HEK293 (cell line): Measurements from ENCODE around the gene PTPRN.

Source experiments
- CTCF ChIA-PET: fragments of 350-600 bp; formaldehyde crosslinking; extraction: SDS; loops from one replicate; lab custom pipeline; 2021; ENCODE audit warnings: antibody characterized with exemption; lab: Yijun Ruan, JAX
- POLR2A ChIA-PET: fragments of 300-600 bp; formaldehyde crosslinking; extraction: SDS; loops from one replicate; lab custom pipeline; 2020; ENCODE audit warnings: antibody characterized with exemption, inconsistent platforms; lab: Yijun Ruan, JAX
- H3K27ac ChIP-seq: fragments of 200-500 bp; sonication (Bioruptor generic); 2 replicates; pipeline ENCODE4 v1.5.1; 2014; ENCODE audit warnings: low read depth, low read length, control low read depth, inconsistent platforms; ENCODE audit errors: extremely low read depth
- H3K36me3 ChIP-seq, 2 experiments: fragments of 200-500 bp in 1 of 2; sonication (Bioruptor generic) in 1 of 2; 1 replicate in 1 of 2; 2 replicates in 1 of 2; pipeline ENCODE4 v1.5.1; 2014 to 2017; ENCODE audit warnings: inconsistent platforms in 2 of 2, low read length in 2 of 2; ENCODE audit not compliant: control insufficient read depth in 2 of 2, insufficient read depth in 1 of 2
- H3K4me1 ChIP-seq: fragments of 200-500 bp; sonication (Bioruptor generic); 2 replicates; pipeline ENCODE4 v1.5.1; 2014; ENCODE audit warnings: mild to moderate bottlenecking, low read length, inconsistent platforms; ENCODE audit not compliant: control insufficient read depth, insufficient read depth
- H3K4me3 ChIP-seq: 2 replicates; pipeline ENCODE4 v1.5.1; 2011; ENCODE audit warnings: low read depth, mild to moderate bottlenecking, control low read depth, low read length, moderate library complexity
- H3K9me3 ChIP-seq: fragments of 200-500 bp; sonication (Bioruptor generic); 2 replicates; pipeline ENCODE4 v1.5.1; 2014; ENCODE audit warnings: low read depth, low read length, inconsistent platforms; ENCODE audit not compliant: control insufficient read depth, insufficient read depth
- AEBP2 ChIP-seq: fragments of 450-650 bp; formaldehyde crosslinking; IDR thresholded peaks from 2 replicates; pipeline ENCODE4 v1.5.1; 2016; ENCODE audit warnings: missing biosample characterization, missing genetic modification characterization, borderline replicate concordance
- BCL11A ChIP-seq: fragments of 450-650 bp; formaldehyde crosslinking; IDR thresholded peaks from 2 replicates; pipeline ENCODE4 v1.5.1; 2016; ENCODE audit warnings: low read depth, missing biosample characterization, missing genetic modification characterization
- EGR2 ChIP-seq: fragments of 450-650 bp; formaldehyde crosslinking; IDR thresholded peaks from 2 replicates; pipeline ENCODE4 v1.5.1; 2016; ENCODE audit warnings: low read depth, missing biosample characterization, missing genetic modification characterization
- GLIS2 ChIP-seq: fragments of 450-650 bp; formaldehyde crosslinking; IDR thresholded peaks from 2 replicates; pipeline ENCODE4 v1.5.1; 2016; ENCODE audit warnings: missing biosample characterization, missing genetic modification characterization
- KLF1 ChIP-seq: fragments of 450-650 bp; formaldehyde crosslinking; IDR thresholded peaks from 2 replicates; pipeline ENCODE4 v1.5.1; 2016; ENCODE audit warnings: missing biosample characterization, missing genetic modification characterization
- KLF7 ChIP-seq: fragments of 450-650 bp; formaldehyde crosslinking; IDR thresholded peaks from 2 replicates; pipeline ENCODE4 v1.5.1; 2016; ENCODE audit warnings: missing biosample characterization, missing genetic modification characterization, borderline replicate concordance
- KLF8 ChIP-seq: fragments of 450-650 bp; formaldehyde crosslinking; IDR thresholded peaks from 2 replicates; pipeline ENCODE4 v1.5.1; 2016; ENCODE audit warnings: missing biosample characterization, missing genetic modification characterization
- MZF1 ChIP-seq: fragments of 450-650 bp; formaldehyde crosslinking; IDR thresholded peaks from 2 replicates; pipeline ENCODE4 v1.5.1; 2017; ENCODE audit warnings: missing biosample characterization, missing genetic modification characterization, borderline replicate concordance
- SP7 ChIP-seq: fragments of 450-650 bp; formaldehyde crosslinking; IDR thresholded peaks from 2 replicates; pipeline ENCODE4 v1.5.1; 2016; ENCODE audit warnings: missing biosample characterization, missing genetic modification characterization
- WT1 ChIP-seq: fragments of 450-650 bp; formaldehyde crosslinking; IDR thresholded peaks from 2 replicates; pipeline ENCODE4 v1.5.1; 2016; ENCODE audit warnings: missing biosample characterization, missing genetic modification characterization
- ZFHX2 ChIP-seq: fragments of 450-650 bp; formaldehyde crosslinking; conservative IDR thresholded peaks from 2 replicates; pipeline ENCODE4 v1.5.1; 2016; ENCODE audit warnings: missing biosample characterization, missing genetic modification characterization
- ZNF114 ChIP-seq: fragments of 450-650 bp; formaldehyde crosslinking; IDR thresholded peaks from 2 replicates; pipeline ENCODE4 v1.5.0; 2017; ENCODE audit warnings: missing biosample characterization, missing genetic modification characterization
- ZNF155 ChIP-seq: fragments of 450-650 bp; formaldehyde crosslinking; IDR thresholded peaks from 2 replicates; pipeline ENCODE4 v1.5.1; 2016; ENCODE audit warnings: missing biosample characterization, missing genetic modification characterization
- ZNF280D ChIP-seq: fragments of 450-650 bp; formaldehyde crosslinking; IDR thresholded peaks from 2 replicates; pipeline ENCODE4 v1.5.1; 2016; ENCODE audit warnings: missing biosample characterization, missing genetic modification characterization
- ZNF398 ChIP-seq: fragments of 450-650 bp; formaldehyde crosslinking; IDR thresholded peaks from 2 replicates; pipeline ENCODE4 v1.5.1; 2017; ENCODE audit warnings: missing biosample characterization, missing genetic modification characterization
- ZNF501 ChIP-seq: fragments of 450-650 bp; formaldehyde crosslinking; IDR thresholded peaks from 2 replicates; pipeline ENCODE4 v1.5.1; 2016; ENCODE audit warnings: missing biosample characterization, missing genetic modification characterization
- ZNF623 ChIP-seq: fragments of 450-650 bp; formaldehyde crosslinking; IDR thresholded peaks from 2 replicates; pipeline ENCODE4 v1.5.1; 2016; ENCODE audit warnings: missing biosample characterization, missing genetic modification characterization
- ZNF670 ChIP-seq: fragments of 450-650 bp; formaldehyde crosslinking; IDR thresholded peaks from 2 replicates; pipeline ENCODE4 v1.5.1; 2016; ENCODE audit warnings: missing biosample characterization, missing genetic modification characterization, low read depth
- ZNF701 ChIP-seq: fragments of 450-650 bp; formaldehyde crosslinking; IDR thresholded peaks from 2 replicates; pipeline ENCODE4 v1.5.1; 2016; ENCODE audit warnings: missing biosample characterization, missing genetic modification characterization
- ZNF768 ChIP-seq: fragments of 450-650 bp; formaldehyde crosslinking; IDR thresholded peaks from 2 replicates; pipeline ENCODE4 v1.5.1; 2018; ENCODE audit warnings: missing biosample characterization, mild to moderate bottlenecking, missing genetic modification characterization
- ZNF776 ChIP-seq: fragments of 450-650 bp; formaldehyde crosslinking; IDR thresholded peaks from 2 replicates; pipeline ENCODE4 v1.5.0; 2017; ENCODE audit warnings: missing biosample characterization, missing genetic modification characterization, borderline replicate concordance
- ZNF791 ChIP-seq: fragments of 450-650 bp; formaldehyde crosslinking; IDR thresholded peaks from 2 replicates; pipeline ENCODE4 v1.5.1; 2016; ENCODE audit warnings: missing biosample characterization, missing genetic modification characterization
- TF ChIP-seq, protein P1 (sequence below): sonication (generic); formaldehyde crosslinking; IDR thresholded peaks from 2 replicates; pipeline ENCODE4 v1.8.1; 2022; ENCODE audit warnings: mild to moderate bottlenecking, moderate library complexity, missing genetic modification reagents
- TF ChIP-seq, protein P2 (sequence below): fragments of 450-650 bp; formaldehyde crosslinking; IDR thresholded peaks from 2 replicates; pipeline ENCODE4 v1.5.1; 2016; ENCODE audit warnings: missing biosample characterization, missing genetic modification characterization

PTPRN gene

GRCh38 chr2:219289537-219290361 is 19.5 kb downstream of the PTPRN start:
- TF ChIP-seq KLF1 (tag by site-specific recombination) (peak; percentile 74), ZFHX2 (tag by site-specific recombination) (peak; percentile 90), ZNF701 (no peak), EGR2 (tag by site-specific recombination) (peak; percentile 77), GLIS2 (no peak), KLF7 (no peak), ZNF670 (tag by site-specific recombination) (no peak), WT1 (tag by site-specific recombination) (no peak), ZNF768 (tag by site-specific recombination) (no peak)
- TF ChIP-seq, protein P1, sequence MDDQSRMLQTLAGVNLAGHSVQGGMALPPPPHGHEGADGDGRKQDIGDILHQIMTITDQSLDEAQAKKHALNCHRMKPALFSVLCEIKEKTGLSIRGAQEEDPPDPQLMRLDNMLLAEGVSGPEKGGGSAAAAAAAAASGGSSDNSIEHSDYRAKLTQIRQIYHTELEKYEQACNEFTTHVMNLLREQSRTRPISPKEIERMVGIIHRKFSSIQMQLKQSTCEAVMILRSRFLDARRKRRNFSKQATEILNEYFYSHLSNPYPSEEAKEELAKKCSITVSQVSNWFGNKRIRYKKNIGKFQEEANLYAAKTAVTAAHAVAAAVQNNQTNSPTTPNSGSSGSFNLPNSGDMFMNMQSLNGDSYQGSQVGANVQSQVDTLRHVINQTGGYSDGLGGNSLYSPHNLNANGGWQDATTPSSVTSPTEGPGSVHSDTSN: no peak
- TF ChIP-seq, protein P2, sequence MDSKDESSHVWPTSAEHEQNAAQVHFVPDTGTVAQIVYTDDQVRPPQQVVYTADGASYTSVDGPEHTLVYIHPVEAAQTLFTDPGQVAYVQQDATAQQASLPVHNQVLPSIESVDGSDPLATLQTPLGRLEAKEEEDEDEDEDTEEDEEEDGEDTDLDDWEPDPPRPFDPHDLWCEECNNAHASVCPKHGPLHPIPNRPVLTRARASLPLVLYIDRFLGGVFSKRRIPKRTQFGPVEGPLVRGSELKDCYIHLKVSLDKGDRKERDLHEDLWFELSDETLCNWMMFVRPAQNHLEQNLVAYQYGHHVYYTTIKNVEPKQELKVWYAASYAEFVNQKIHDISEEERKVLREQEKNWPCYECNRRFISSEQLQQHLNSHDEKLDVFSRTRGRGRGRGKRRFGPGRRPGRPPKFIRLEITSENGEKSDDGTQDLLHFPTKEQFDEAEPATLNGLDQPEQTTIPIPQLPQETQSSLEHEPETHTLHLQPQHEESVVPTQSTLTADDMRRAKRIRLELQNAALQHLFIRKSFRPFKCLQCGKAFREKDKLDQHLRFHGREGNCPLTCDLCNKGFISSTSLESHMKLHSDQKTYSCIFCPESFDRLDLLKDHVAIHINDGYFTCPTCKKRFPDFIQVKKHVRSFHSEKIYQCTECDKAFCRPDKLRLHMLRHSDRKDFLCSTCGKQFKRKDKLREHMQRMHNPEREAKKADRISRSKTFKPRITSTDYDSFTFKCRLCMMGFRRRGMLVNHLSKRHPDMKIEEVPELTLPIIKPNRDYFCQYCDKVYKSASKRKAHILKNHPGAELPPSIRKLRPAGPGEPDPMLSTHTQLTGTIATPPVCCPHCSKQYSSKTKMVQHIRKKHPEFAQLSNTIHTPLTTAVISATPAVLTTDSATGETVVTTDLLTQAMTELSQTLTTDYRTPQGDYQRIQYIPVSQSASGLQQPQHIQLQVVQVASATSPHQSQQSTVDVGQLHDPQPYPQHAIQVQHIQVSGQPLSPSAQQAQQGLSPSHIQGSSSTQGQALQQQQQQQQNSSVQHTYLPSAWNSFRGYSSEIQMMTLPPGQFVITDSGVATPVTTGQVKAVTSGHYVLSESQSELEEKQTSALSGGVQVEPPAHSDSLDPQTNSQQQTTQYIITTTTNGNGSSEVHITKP (tag by site-specific recombination): peak; percentile 69
- TF ChIP-seq, all 188 proteins: peak for 4
- CTCF ChIA-PET: interaction anchor here (0.5 to 0.7 kb wide), 3 partner anchors 12 to 232 kb away, joined by 3 read pairs; no protein-coding TSS in a partner anchor
- POLR2A ChIA-PET: no interaction called here
- peaks cover 0 to 18% of the 10 kb centered on the region in 2 experiments; a peak in 1 of 3 replicates for H3K36me3 ChIP-seq
- H3K27ac ChIP-seq: no peak overlapping the region
- H3K4me1 ChIP-seq: no peaks in the 10 kb centered on the region; the same call in 1 of the 2 replicates
- no peaks in the 10 kb centered on the region for H3K9me3 ChIP-seq
- no peak overlapping the region for H3K4me3 ChIP-seq

- Histone ChIP-seq H3K36me3 (peaks cover 0 to 24% of the 10 kb centered on the region in 2 experiments; a peak in 1 of 3 replicates), H3K4me1 (no peaks in the 10 kb centered on the region; the same call in 1 of the 2 replicates), H3K27ac (no peak overlapping the region), H3K9me3 (no peaks in the 10 kb centered on the region), H3K4me3 (no peak overlapping the region)
- ChIA-PET POLR2A (no interaction called here), CTCF (interaction anchor here (0.7 kb wide), 1 partner anchor 15 kb away, joined by 3 read pairs; no protein-coding TSS in a partner anchor)
- TF ChIP-seq ZNF155 (no peak), BCL11A (tag by site-specific recombination) (no peak), ZNF501 (no peak), AEBP2 (tag by site-specific recombination) (no peak), ZNF776 (tag by site-specific recombination) (no peak), ZNF398 (tag by site-specific recombination) (no peak), ZNF280D (tag by site-specific recombination) (no peak), SP7 (tag by site-specific recombination) (no peak), ZNF791 (tag by site-specific recombination) (no peak), ZNF114 (no peak), KLF8 (tag by site-specific recombination) (no peak), ZNF623 (no peak), MZF1 (tag by site-specific recombination) (no peak)
Observed at GRCh38 chr2:219289195-219289536, 20.0 kb downstream of the PTPRN start.
